Head of caudate nucleus (tissue), 42 donors: ENCODE data around the gene BEAN1.
A peak's percentile ranks its signal among the peaks of the same experiment; 100 is the strongest.

Experiments
- DNase-seq, 42 donors: peaks; one replicate each; pipeline versions ENCODE4 v3.0.0 to v3.0.0-alpha.2; 2020 to 2021; ENCODE audit warnings: mixed read lengths in 7 of 42
- intact Hi-C: fragments of 100-400 bp; cut with DNase I; formaldehyde crosslinking; loops from one replicate; pipeline ENCODE4 v1.15.0; 2022

The BEAN1 gene

GRCh38 chr16:66477028-66477515, 50.0 kb downstream of the BEAN1 start:
- DNase-seq = no peak
- intact Hi-C loops = no loop called here

- intact Hi-C loops = no loop called here
- DNase-seq = peak; percentile 49 to 91 (median 76)
Observed at GRCh38 chr16:66478733-66479511, 51.8 kb downstream of the BEAN1 start.

GRCh38 chr16:66479661-66480264, 52.7 kb downstream of the BEAN1 start:
- intact Hi-C loops = no loop called here
- DNase-seq = peak in 4 of 42 donors; percentile 10 to 32 (median 18)

GRCh38 chr16:66480265-66481080, 53.4 kb downstream of the BEAN1 start:
- intact Hi-C loops = no loop called here
- DNase-seq = peak in 8 of 42 donors; percentile 9 to 35 (median 24)

- intact Hi-C loops = no loop called here
Observed at GRCh38 chr16:66481081-66481942, 54.2 kb downstream of the BEAN1 start.

GRCh38 chr16:66481943-66482390, 54.9 kb downstream of the BEAN1 start:
- intact Hi-C loops = no loop called here
- DNase-seq = peak in 5 of 42 donors; percentile 3 to 38 (median 30)

More at GRCh38 chr16:66481081-66481942, 54.2 kb downstream of the BEAN1 start:
- peak in 8 of 42 donors; percentile 4 to 38 (median 22) for DNase-seq

- DNase-seq = peak; percentile 59 to 91 (median 80)
- intact Hi-C loops = loop anchor here (2.0 kb wide), 1 partner anchor 77 kb away; no protein-coding TSS in a partner anchor
Observed at GRCh38 chr16:66483689-66484452, 56.8 kb downstream of the BEAN1 start.

- DNase-seq = peak in 3 of 42 donors; percentile 19 to 34 (median 29)
- intact Hi-C loops = loop anchor here (2.0 kb wide), 1 partner anchor 78 kb away; no protein-coding TSS in a partner anchor
Observed at GRCh38 chr16:66484453-66485213, 57.5 kb downstream of the BEAN1 start.

GRCh38 chr16:66485376-66485775, 58.3 kb downstream of the BEAN1 start:
- peak in 2 of 42 donors; percentile 17 to 35 for DNase-seq
- intact Hi-C loops = loop anchor here (2.0 kb wide), 1 partner anchor 79 kb away; no protein-coding TSS in a partner anchor

GRCh38 chr16:66486199-66486772, 59.2 kb downstream of the BEAN1 start:
- intact Hi-C loops = no loop called here
- DNase-seq = peak in 5 of 42 donors; percentile 3 to 36 (median 18)

- intact Hi-C loops = no loop called here
- DNase-seq = peak in 17 of 42 donors; percentile 10 to 63 (median 33)
Observed at GRCh38 chr16:66486773-66487579, 59.9 kb downstream of the BEAN1 start.

GRCh38 chr16:66487580-66488275, 60.6 kb downstream of the BEAN1 start:
- DNase-seq = peak in 9 of 42 donors; percentile 6 to 41 (median 15)

GRCh38 chr16:66488505-66488904, 61.4 kb downstream of the BEAN1 start:
- intact Hi-C loops = no loop called here
- DNase-seq = peak in 7 of 42 donors; percentile 1 to 36 (median 13)

More at GRCh38 chr16:66487580-66488275, 60.6 kb downstream of the BEAN1 start:
- intact Hi-C loops = no loop called here

GRCh38 chr16:66489385-66489784, 62.3 kb downstream of the BEAN1 start:
- intact Hi-C loops = no loop called here
- peak in 7 of 42 donors; percentile 4 to 19 (median 14) for DNase-seq

- peak in 9 of 42 donors; percentile 2 to 39 (median 22) for DNase-seq
- intact Hi-C loops = no loop called here
Observed at GRCh38 chr16:66489818-66490217, 62.7 kb downstream of the BEAN1 start.
